HCT116 (cell line): Measurements from ENCODE around the gene TPRG1L. TPM values are rescaled to one million over a fixed set of nuclear protein-coding genes. Genes with fewer than 3 reads are reported as not detected.

Experiments
- ATAC-seq: fragments of 200-7000 bp; cut with Tn5 transposase; 2 replicates; pipeline ENCODE4 v1.9.1; 2020; ENCODE audit warnings: mild to moderate bottlenecking, moderate library complexity
- BruUV-seq: library from RNA; stranded (reverse); fragments of 400-500 nt; replicated peaks from 2 replicates; lab custom pipeline; 2021; lab: Mats Ljungman, UMichigan
- CTCF ChIA-PET: fragments of 300-600 bp; sonication (Branson Sonifier 250); formaldehyde crosslinking; loops from one replicate; lab custom pipeline; 2021; ENCODE audit warnings: antibody characterized with exemption; lab: Charles Lee
- POLR2A ChIA-PET: fragments of 300-600, 350-600 bp; sonication (Branson Sonifier 250); formaldehyde crosslinking; loops from one replicate; lab custom pipeline; 2021; ENCODE audit warnings: antibody characterized with exemption; lab: Charles Lee
- RAD21 ChIA-PET, 2 experiments: fragments of 300-600 bp; sonication (Branson Sonifier 250); formaldehyde crosslinking; loops; one replicate each; lab custom pipeline; 2023; ENCODE audit warnings: low total read pairs in 2 of 2; ENCODE audit not compliant: uncharacterized antibody in 2 of 2, unreplicated experiment in 2 of 2, low non-redundant PET in 1 of 2; lab: Charles Lee
- DNase-seq: peaks from one replicate; pipeline ENCODE4 v3.0.0-alpha.2; 2010; ENCODE audit warnings: low read depth, low spot score
- H2AFZ ChIP-seq: fragments of 200-600 bp; shearing (Covaris generic), sonication (generic); 2 replicates; pipeline ENCODE4 v1.6.1; 2017; ENCODE audit warnings: low read depth, mixed run types, mixed read lengths, antibody characterized with exemption, low read length; ENCODE audit not compliant: poor library complexity, severe bottlenecking
- H3K27ac ChIP-seq: 2 replicates; pipeline ENCODE4 v1.5.1; 2012; ENCODE audit warnings: low read depth, low read length
- H3K27me3 ChIP-seq: fragments of 200-600 bp; sonication (generic); 2 replicates; pipeline ENCODE4 v1.6.1; 2016; ENCODE audit warnings: mixed run types, low read length, mixed read lengths; ENCODE audit not compliant: insufficient read depth
- H3K36me3 ChIP-seq, 2 experiments: fragments of 200-500 bp in 1 of 2; fragments of 200-600 bp in 1 of 2; sonication (Bioruptor generic) in 1 of 2; sonication (generic) in 1 of 2; 2 replicates each; pipeline versions ENCODE4 v1.5.1 to v1.6.1; 2014 to 2016; ENCODE audit warnings: low read length in 2 of 2, inconsistent platforms in 1 of 2, mixed read lengths in 1 of 2, mixed run types in 1 of 2; ENCODE audit not compliant: insufficient read depth in 2 of 2, control insufficient read depth in 1 of 2
- H3K4me1 ChIP-seq, 2 experiments: fragments of 200-600 bp in 1 of 2; sonication (generic) in 1 of 2; 2 replicates each; pipeline versions ENCODE4 v1.5.1 to v1.6.1; 2012 to 2017; ENCODE audit warnings: low read length in 2 of 2, inconsistent platforms in 1 of 2, mild to moderate bottlenecking in 1 of 2, mixed read lengths in 1 of 2, mixed run types in 1 of 2, moderate library complexity in 1 of 2; ENCODE audit not compliant: insufficient read depth in 2 of 2, control insufficient read depth in 1 of 2
- H3K4me2 ChIP-seq: fragments of 200-600 bp; sonication (generic); 2 replicates; pipeline ENCODE4 v1.6.1; 2017; ENCODE audit warnings: mixed run types, low read length, mixed read lengths
- H3K4me3 ChIP-seq, 2 experiments: fragments of 200-600 bp in 1 of 2; sonication (generic) in 1 of 2; replicated peaks in 1 of 2; 2 replicates each; pipeline ENCODE4 v1.5.1; 2011 to 2016; ENCODE audit warnings: low read length in 2 of 2, control low read depth in 1 of 2, low read depth in 1 of 2, mild to moderate bottlenecking in 1 of 2, mixed read lengths in 1 of 2, mixed run types in 1 of 2
- H3K79me2 ChIP-seq: fragments of 200-600 bp; sonication (generic); 2 replicates; pipeline ENCODE4 v1.6.1; 2017; ENCODE audit warnings: mild to moderate bottlenecking, mixed run types, low read length, moderate library complexity, mixed read lengths; ENCODE audit not compliant: insufficient read depth
- H3K9ac ChIP-seq: fragments of 200-600 bp; sonication (generic); 2 replicates; pipeline ENCODE4 v1.6.1; 2016; ENCODE audit warnings: low read length, mixed read lengths
- H3K9me2 ChIP-seq: fragments of 200-600 bp; sonication (generic), shearing (Covaris generic); 2 replicates; pipeline ENCODE4 v1.6.1; 2017; ENCODE audit warnings: mixed run types, mild to moderate bottlenecking, moderate library complexity; ENCODE audit not compliant: insufficient read depth
- H3K9me3 ChIP-seq, 2 experiments: fragments of 200-500 bp in 1 of 2; fragments of 200-600 bp in 1 of 2; sonication (Bioruptor generic) in 1 of 2; sonication (generic) in 1 of 2; 2 replicates each; pipeline ENCODE4 v1.6.1; 2014 to 2017; ENCODE audit warnings: low read length in 2 of 2, mixed read lengths in 2 of 2, inconsistent platforms in 1 of 2, low read depth in 1 of 2, mild to moderate bottlenecking in 1 of 2, mixed run types in 1 of 2, moderate library complexity in 1 of 2; ENCODE audit not compliant: control insufficient read depth in 1 of 2, insufficient read depth in 1 of 2
- H4K20me1 ChIP-seq: fragments of 200-600 bp; sonication (generic), shearing (Covaris generic); 2 replicates; pipeline ENCODE4 v1.6.1; 2017; ENCODE audit warnings: mixed run types, mild to moderate bottlenecking, moderate library complexity; ENCODE audit not compliant: insufficient read depth
- ATF3 ChIP-seq: IDR thresholded peaks from 2 replicates; pipeline ENCODE4 v1.6.1; 2012
- CBX3 ChIP-seq: IDR thresholded peaks from 2 replicates; pipeline ENCODE4 v1.6.1; 2012; ENCODE audit warnings: low read depth
- CEBPB ChIP-seq: IDR thresholded peaks from 2 replicates; pipeline ENCODE4 v1.6.1; 2012; ENCODE audit warnings: low read depth
- EGR1 ChIP-seq: IDR thresholded peaks from 2 replicates; pipeline ENCODE4 v1.6.1; 2012; ENCODE audit warnings: low read depth
- ELF1 ChIP-seq: IDR thresholded peaks from 2 replicates; pipeline ENCODE4 v1.6.1; 2012; ENCODE audit warnings: low read depth, borderline replicate concordance
- EZH2 ChIP-seq: fragments of 200-600 bp; sonication (generic); IDR thresholded peaks from 2 replicates; pipeline ENCODE4 v1.6.1; 2017; ENCODE audit warnings: antibody characterized with exemption, mixed run types
- EZH2phosphoT487 ChIP-seq: fragments of 200-600 bp; IDR thresholded peaks from 2 replicates; pipeline ENCODE4 v1.6.1; 2018; ENCODE audit warnings: antibody characterized with exemption, borderline replicate concordance
- FOSL1 ChIP-seq: IDR thresholded peaks from 2 replicates; pipeline ENCODE4 v1.6.1; 2012; ENCODE audit warnings: low read depth
- JUND ChIP-seq: IDR thresholded peaks from 2 replicates; pipeline ENCODE4 v1.6.1; 2012
- POLR2A ChIP-seq: IDR thresholded peaks from 2 replicates; pipeline ENCODE4 v1.7.0; 2011; ENCODE audit warnings: borderline replicate concordance; ENCODE audit not compliant: insufficient read depth, insufficient read length; ENCODE audit errors: extremely low read depth
- SRF ChIP-seq: IDR thresholded peaks from 2 replicates; pipeline ENCODE4 v1.6.1; 2012; ENCODE audit warnings: low read depth
- TCF7L2 ChIP-seq: IDR thresholded peaks from 2 replicates; pipeline ENCODE4 v1.7.0; 2011; ENCODE audit warnings: borderline replicate concordance, inconsistent platforms; ENCODE audit not compliant: insufficient read depth, insufficient read length; ENCODE audit errors: extremely low read depth
- YY1 ChIP-seq: IDR thresholded peaks from 2 replicates; pipeline ENCODE4 v1.6.1; 2011; ENCODE audit warnings: low read length, low read depth, moderate library complexity, mild to moderate bottlenecking; ENCODE audit not compliant: insufficient replicate concordance; ENCODE audit errors: extremely low read depth
- ZBTB33 ChIP-seq: IDR thresholded peaks from 2 replicates; pipeline ENCODE4 v1.6.1; 2011; ENCODE audit warnings: mild to moderate bottlenecking, low read length, moderate library complexity; ENCODE audit not compliant: insufficient replicate concordance; ENCODE audit errors: extremely low read depth
- ZFX ChIP-seq: fragments of 450-650 bp; IDR thresholded peaks from 2 replicates; pipeline ENCODE4 v1.6.1; 2017
- ZNF274 ChIP-seq: fragments of 200-500 bp; sonication (Bioruptor generic); IDR thresholded peaks from 2 replicates; pipeline ENCODE4 v1.6.1; 2014; ENCODE audit warnings: mild to moderate bottlenecking, low read depth, low read length, inconsistent platforms
- intact Hi-C: fragments of 100-400 bp; cut with micrococcal nuclease; formaldehyde crosslinking; loops from 2 replicates; pipeline ENCODE4 v1.10.0; 2022
- total RNA-seq: library from RNA; stranded (reverse); gene quantifications from one replicate; pipeline ENCODE4 v1.2.1, GENCODE V29; 2021; ENCODE audit not compliant: unreplicated experiment
- TF ChIP-seq, protein P1 (sequence below): IDR thresholded peaks from 2 replicates; pipeline ENCODE4 v1.6.1; 2012
- TF ChIP-seq, protein P2 (sequence below): IDR thresholded peaks from 2 replicates; pipeline ENCODE4 v1.6.1; 2012; ENCODE audit warnings: low read depth

TPRG1L gene
- total RNA-seq, 1 experiment from 2014 or later: 25.6 TPM

GRCh38 chr1:3646596-3646995 lies 21.8 kb downstream of the TPRG1L start:
- H2AFZ ChIP-seq: no peak overlapping the region
- H3K36me3 ChIP-seq: peaks cover 13 to 19% of the 10 kb centered on the region in 2 experiments; a peak in 3 of 4 replicates
- RAD21 ChIA-PET: no interaction called here
- intact Hi-C loops: no loop called here
- peaks cover 26% of the 10 kb centered on the region for H3K79me2 ChIP-seq
- H3K9me2 ChIP-seq: no peaks in the 10 kb centered on the region
- H3K9ac ChIP-seq: no peak overlapping the region
- no peak overlapping the region for H3K27ac ChIP-seq
- POLR2A ChIA-PET: no interaction called here
- no peaks in the 10 kb centered on the region for H3K9me3 ChIP-seq
- DNase-seq (no peak), ATAC-seq (no peak)
- H4K20me1 ChIP-seq: no peaks in the 10 kb centered on the region
- TF ChIP-seq FOSL1: no peak
- no peak for TF ChIP-seq CEBPB
- TF ChIP-seq ZFX: no peak
- no peak for TF ChIP-seq ZNF274
- TF ChIP-seq CBX3: no peak
- no peak for TF ChIP-seq JUND
- TF ChIP-seq EZH2: no peak
- no peak for TF ChIP-seq ATF3
- no peak for TF ChIP-seq ELF1
- TF ChIP-seq SRF: no peak
- TF ChIP-seq, protein P1, sequence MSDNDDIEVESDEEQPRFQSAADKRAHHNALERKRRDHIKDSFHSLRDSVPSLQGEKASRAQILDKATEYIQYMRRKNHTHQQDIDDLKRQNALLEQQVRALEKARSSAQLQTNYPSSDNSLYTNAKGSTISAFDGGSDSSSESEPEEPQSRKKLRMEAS: no peak
- TF ChIP-seq EGR1: no peak
- no peak for TF ChIP-seq POLR2A
- no peak for TF ChIP-seq ZBTB33
- TF ChIP-seq, protein P2, sequence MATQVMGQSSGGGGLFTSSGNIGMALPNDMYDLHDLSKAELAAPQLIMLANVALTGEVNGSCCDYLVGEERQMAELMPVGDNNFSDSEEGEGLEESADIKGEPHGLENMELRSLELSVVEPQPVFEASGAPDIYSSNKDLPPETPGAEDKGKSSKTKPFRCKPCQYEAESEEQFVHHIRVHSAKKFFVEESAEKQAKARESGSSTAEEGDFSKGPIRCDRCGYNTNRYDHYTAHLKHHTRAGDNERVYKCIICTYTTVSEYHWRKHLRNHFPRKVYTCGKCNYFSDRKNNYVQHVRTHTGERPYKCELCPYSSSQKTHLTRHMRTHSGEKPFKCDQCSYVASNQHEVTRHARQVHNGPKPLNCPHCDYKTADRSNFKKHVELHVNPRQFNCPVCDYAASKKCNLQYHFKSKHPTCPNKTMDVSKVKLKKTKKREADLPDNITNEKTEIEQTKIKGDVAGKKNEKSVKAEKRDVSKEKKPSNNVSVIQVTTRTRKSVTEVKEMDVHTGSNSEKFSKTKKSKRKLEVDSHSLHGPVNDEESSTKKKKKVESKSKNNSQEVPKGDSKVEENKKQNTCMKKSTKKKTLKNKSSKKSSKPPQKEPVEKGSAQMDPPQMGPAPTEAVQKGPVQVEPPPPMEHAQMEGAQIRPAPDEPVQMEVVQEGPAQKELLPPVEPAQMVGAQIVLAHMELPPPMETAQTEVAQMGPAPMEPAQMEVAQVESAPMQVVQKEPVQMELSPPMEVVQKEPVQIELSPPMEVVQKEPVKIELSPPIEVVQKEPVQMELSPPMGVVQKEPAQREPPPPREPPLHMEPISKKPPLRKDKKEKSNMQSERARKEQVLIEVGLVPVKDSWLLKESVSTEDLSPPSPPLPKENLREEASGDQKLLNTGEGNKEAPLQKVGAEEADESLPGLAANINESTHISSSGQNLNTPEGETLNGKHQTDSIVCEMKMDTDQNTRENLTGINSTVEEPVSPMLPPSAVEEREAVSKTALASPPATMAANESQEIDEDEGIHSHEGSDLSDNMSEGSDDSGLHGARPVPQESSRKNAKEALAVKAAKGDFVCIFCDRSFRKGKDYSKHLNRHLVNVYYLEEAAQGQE: no peak
- TF ChIP-seq TCF7L2: no peak
- no peak for TF ChIP-seq EZH2phosphoT487
- no peak for TF ChIP-seq YY1
- H3K4me2 ChIP-seq: no peak overlapping the region
- H3K4me1 ChIP-seq: peaks cover 7 to 15% of the 10 kb centered on the region in 2 experiments; a peak in 3 of 4 replicates
- BruUV-seq: no TSS peak
- CTCF ChIA-PET: no interaction called here
- no peaks in the 10 kb centered on the region for H3K27me3 ChIP-seq
- H3K4me3 ChIP-seq: no peak overlapping the region
